Ascending aorta (tissue), 2 donors: ENCODE results near the gene CHD6. TPM values are rescaled to one million over a fixed set of nuclear protein-coding genes. Genes with fewer than 3 reads are reported as not detected.

Experiments used
- DNase-seq, 2 donors: peaks; one replicate each; pipeline ENCODE4 v3.0.0-alpha.2; 2019; ENCODE audit warnings: low spot score in 2 of 2
- H3K27ac ChIP-seq, 2 donors: fragments of 200-600 bp; sonication (generic); one replicate each; pipeline ENCODE4 v1.5.1; 2016 to 2017; ENCODE audit warnings: mild to moderate bottlenecking in 1 of 2
- H3K27me3 ChIP-seq: fragments of 200-600 bp; sonication (generic); one replicate; pipeline ENCODE4 v1.5.1; 2017
- H3K36me3 ChIP-seq, 2 donors: fragments of 200-600 bp; sonication (generic); one replicate each; pipeline ENCODE4 v1.5.1; 2016
- H3K4me1 ChIP-seq, 2 donors: fragments of 200-600 bp; sonication (generic); one replicate each; pipeline ENCODE4 v1.5.1; 2016 to 2017; ENCODE audit warnings: mild to moderate bottlenecking in 1 of 2
- H3K4me3 ChIP-seq, 2 donors: fragments of 200-600 bp; sonication (generic); one replicate each; pipeline ENCODE4 v1.5.1; 2016 to 2017; ENCODE audit warnings: mild to moderate bottlenecking in 1 of 2
- H3K9me3 ChIP-seq, 2 donors: fragments of 200-600 bp; sonication (generic); one replicate each; pipeline ENCODE4 v1.5.1; 2016
- CTCF ChIP-seq, 3 experiments: fragments of 200-600 bp in 2 of 3; fragments of 450-650 bp in 1 of 3; sonication (generic) in 2 of 3; IDR thresholded peaks; one replicate each; pipeline ENCODE4 v1.5.1; 2016 to 2019; ENCODE audit warnings: antibody characterized with exemption in 3 of 3, mild to moderate bottlenecking in 1 of 3, moderate library complexity in 1 of 3
- intact Hi-C: fragments of 100-400 bp; cut with DNase I; formaldehyde crosslinking; loops from one replicate; pipeline ENCODE4 v1.15.1; 2023
- total RNA-seq: library from RNA; depleted of rRNA; stranded (reverse); fragments of >200 nt; gene quantifications from one replicate; pipeline ENCODE4 v1.1.0, GENCODE V29; 2016

The CHD6 gene
- total RNA-seq, 1 donor from 2014 or later, result 42.9 TPM

GRCh38 chr20:41572010-41572572, 46.1 kb downstream of the CHD6 start:
- no peak for TF ChIP-seq CTCF (IDR thresholded peaks at IDR 0.05)
- Histone ChIP-seq H3K27me3 (no peaks in the 10 kb centered on the region), H3K4me1 (peaks cover 0 to 28% of the 10 kb centered on the region in 2 donors), H3K27ac (no peak overlapping the region), H3K36me3 (no peaks in the 10 kb centered on the region), H3K4me3 (no peak overlapping the region), H3K9me3 (no peaks in the 10 kb centered on the region)
- DNase-seq, result no peak
- intact Hi-C loops, result no loop called here

GRCh38 chr20:41571006-41571405, 47.2 kb downstream of the CHD6 start:
- H3K4me3 ChIP-seq, result no peak overlapping the region
- peaks cover 0 to 3% of the 10 kb centered on the region in 2 donors for H3K36me3 ChIP-seq
- intact Hi-C loops, result no loop called here
- H3K9me3 ChIP-seq, result no peaks in the 10 kb centered on the region
- no peak overlapping the region for H3K27ac ChIP-seq
- no peaks in the 10 kb centered on the region for H3K27me3 ChIP-seq
- DNase-seq, result no peak
- H3K4me1 ChIP-seq, result peaks cover 0 to 22% of the 10 kb centered on the region in 2 donors
- TF ChIP-seq CTCF (IDR thresholded peaks at IDR 0.05), result no peak

GRCh38 chr20:41570557-41570956, 47.6 kb downstream of the CHD6 start:
- DNase-seq, result no peak
- no peak for TF ChIP-seq CTCF (IDR thresholded peaks at IDR 0.05)
- H3K36me3 ChIP-seq, result peaks cover 0 to 3% of the 10 kb centered on the region in 2 donors
- H3K4me3 ChIP-seq, result no peak overlapping the region
- H3K27ac ChIP-seq, result no peak overlapping the region
- intact Hi-C loops, result no loop called here
- peaks cover 0 to 22% of the 10 kb centered on the region in 2 donors for H3K4me1 ChIP-seq
- H3K9me3 ChIP-seq, result no peaks in the 10 kb centered on the region
- no peaks in the 10 kb centered on the region for H3K27me3 ChIP-seq

- H3K4me1 ChIP-seq, result peaks cover 0 to 13% of the 10 kb centered on the region in 2 donors
- no peaks in the 10 kb centered on the region for H3K9me3 ChIP-seq
- H3K27ac ChIP-seq, result no peak overlapping the region
- H3K36me3 ChIP-seq, result peaks cover 0 to 3% of the 10 kb centered on the region in 2 donors
- H3K27me3 ChIP-seq, result no peaks in the 10 kb centered on the region
- H3K4me3 ChIP-seq, result no peak overlapping the region
- DNase-seq, result no peak
- intact Hi-C loops, result no loop called here
- no peak for TF ChIP-seq CTCF (IDR thresholded peaks at IDR 0.05)
These were observed 50.6 kb downstream of the CHD6 start for GRCh38 chr20:41567615-41568014.

- peaks cover 0 to 7% of the 10 kb centered on the region in 2 donors for H3K4me1 ChIP-seq
- DNase-seq, result no peak
- intact Hi-C loops, result no loop called here
- TF ChIP-seq CTCF (IDR thresholded peaks at IDR 0.05), result no peak
- no peaks in the 10 kb centered on the region for H3K27me3 ChIP-seq
- H3K4me3 ChIP-seq, result no peak overlapping the region
- no peak overlapping the region for H3K27ac ChIP-seq
- peaks cover 0 to 3% of the 10 kb centered on the region in 2 donors for H3K36me3 ChIP-seq
- H3K9me3 ChIP-seq, result no peaks in the 10 kb centered on the region
These were observed 51.2 kb downstream of the CHD6 start for GRCh38 chr20:41566896-41567527.
